Caki2 (cell line): ENCODE results near the gene GART. TPM values are rescaled to one million over a fixed set of nuclear protein-coding genes. Genes with fewer than 3 reads are reported as not detected.
"Not testable (repeated sequence)": the region's sequence is repeated elsewhere in the genome, so short reads cannot be mapped to it uniquely, and the experiment has no call there.

Source experiments
- DNase-seq: peaks from one replicate; pipeline ENCODE4 v3.0.0-alpha.2; 2015; ENCODE audit warnings: low read depth
- in situ Hi-C: cut with HindIII; loops from 2 replicates; pipeline ENCODE4 v1.10.0; 2016; ENCODE audit warnings: low sequenced_read_pairs, low pct_unique_long_range_greater_than_20kb, mixed read lengths
- total RNA-seq: library from RNA; depleted of rRNA; stranded (reverse); fragments of >200 nt; shearing (Covaris generic); gene quantifications from 2 replicates; pipeline ENCODE4 v1.2.3, GENCODE V29; 2014; ENCODE audit warnings: low replicate concordance; rRNA removed

GART gene
- 20.9 and 37.4 TPM in 2 replicates for total RNA-seq

GRCh38 chr21:33541756-33542639, at the start of gene GART:
TSS of gene GART (minus strand) at chr21:33542117. CDS start at chr21:33539315, 2,802 bp downstream.
- peak; percentile 83 for DNase-seq

GRCh38 chr21:33588485-33589335, 46.8 kb upstream of the GART start, which contains the start of gene DONSON:
TSS of gene DONSON (minus strand) at chr21:33588684. CDS start at chr21:33588641, 43 bp downstream.
- peak; percentile 84 for DNase-seq
- in situ Hi-C loops: no loop called here

More at GRCh38 chr21:33541756-33542639, at the start of gene GART:
- in situ Hi-C loops: no loop called here

- DNase-seq: no peak
- in situ Hi-C loops: no loop called here
Observed at GRCh38 chr21:33587792-33588484, 46.0 kb upstream of the GART start.

DNA sequence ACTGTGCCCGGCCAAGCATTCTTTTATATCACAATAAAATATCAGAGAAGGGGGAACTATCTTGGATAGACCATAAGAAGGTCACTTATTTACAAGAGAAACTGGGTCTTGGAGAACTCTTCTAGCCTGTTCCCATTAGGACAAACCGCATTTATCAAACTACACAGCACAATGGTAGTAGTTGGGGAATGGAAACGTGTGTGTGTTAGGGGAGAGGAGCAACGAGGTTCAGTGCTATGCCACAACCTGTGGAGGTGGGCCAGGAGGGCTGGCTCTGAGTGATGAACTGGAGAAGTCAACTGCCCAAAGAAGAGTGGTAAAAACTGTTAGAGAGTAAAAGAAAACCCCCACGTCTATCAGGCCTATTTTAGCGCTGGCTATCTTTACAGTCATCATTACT, 45.0 kb upstream of the GART start:
- DNase-seq: no peak
- in situ Hi-C loops: no loop called here

DNA sequence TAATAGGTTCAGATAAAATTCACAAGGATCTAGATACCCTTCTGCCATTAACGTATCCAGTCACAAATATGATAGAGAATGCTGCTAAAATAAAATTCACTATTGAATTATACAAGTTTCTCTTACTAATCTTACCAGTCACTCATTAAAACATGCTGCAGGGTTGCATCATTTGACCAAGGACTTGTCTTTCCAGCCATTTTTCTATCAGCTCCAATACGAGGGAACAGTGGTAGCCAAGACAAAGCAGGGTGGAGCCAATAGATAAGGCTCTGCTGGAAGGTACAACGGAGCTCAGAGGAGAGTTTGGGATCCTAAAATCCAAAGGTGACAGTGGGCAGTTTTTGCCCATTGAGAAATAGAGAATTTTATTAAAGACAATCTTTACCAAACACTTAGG, 42.5 kb upstream of the GART start:
- DNase-seq: no peak
- in situ Hi-C loops: no loop called here

- in situ Hi-C loops: no loop called here
Observed at GRCh38 chr21:33578959-33579542, 37.1 kb upstream of the GART start.

GRCh38 chr21:33578214-33578613, 36.3 kb upstream of the GART start:
- DNase-seq: no peak

More at GRCh38 chr21:33578959-33579542, 37.1 kb upstream of the GART start:
- DNase-seq: peak; percentile 19

DNA sequence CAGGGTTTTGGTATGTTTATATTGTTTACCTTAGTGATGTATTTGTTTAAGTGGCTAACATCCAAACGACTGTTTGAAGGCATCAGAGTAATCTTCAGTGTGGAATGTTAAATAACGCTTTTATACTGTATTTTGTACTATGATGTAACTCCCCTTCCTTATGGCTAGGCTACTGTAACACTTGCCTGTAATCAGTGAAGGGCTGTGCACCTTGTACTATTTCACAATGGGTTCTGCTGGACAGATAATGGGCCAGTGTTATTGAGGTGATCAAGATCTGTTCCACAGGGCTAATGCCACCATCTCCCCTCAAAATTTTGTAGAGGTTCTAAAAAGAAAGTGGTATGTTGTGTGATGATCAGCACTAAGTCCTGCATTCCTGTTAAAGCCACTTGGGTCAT, 34.8 kb upstream of the GART start:
- DNase-seq, in situ Hi-C loops: not testable (repeated sequence)

More at GRCh38 chr21:33578214-33578613, 36.3 kb upstream of the GART start:
- in situ Hi-C loops: no loop called here

- in situ Hi-C loops: no loop called here
Observed at GRCh38 chr21:33572350-33572749, 30.4 kb upstream of the GART start.

DNA sequence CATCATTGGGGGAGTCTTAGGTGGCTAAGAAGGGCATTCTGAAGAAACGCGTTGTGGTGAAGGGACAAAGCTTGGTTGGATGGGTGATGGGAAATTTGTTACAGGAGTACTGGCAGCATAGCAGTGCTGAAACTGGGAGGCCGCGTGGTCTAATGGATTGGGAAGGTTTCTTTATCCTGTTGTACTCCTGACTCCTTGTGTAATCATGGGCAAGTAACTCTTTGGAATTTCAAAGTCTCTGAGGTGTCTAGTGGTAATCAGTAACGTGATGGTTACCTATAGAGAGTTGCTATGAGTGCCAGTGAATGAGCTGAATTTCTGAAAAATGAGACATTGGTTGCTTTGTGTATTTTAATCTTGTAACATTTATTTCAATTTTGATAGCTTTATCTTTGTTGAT, 28.1 kb upstream of the GART start:
- in situ Hi-C loops: no loop called here
- DNase-seq: no peak

More at GRCh38 chr21:33572350-33572749, 30.4 kb upstream of the GART start:
- DNase-seq: no peak

DNA sequence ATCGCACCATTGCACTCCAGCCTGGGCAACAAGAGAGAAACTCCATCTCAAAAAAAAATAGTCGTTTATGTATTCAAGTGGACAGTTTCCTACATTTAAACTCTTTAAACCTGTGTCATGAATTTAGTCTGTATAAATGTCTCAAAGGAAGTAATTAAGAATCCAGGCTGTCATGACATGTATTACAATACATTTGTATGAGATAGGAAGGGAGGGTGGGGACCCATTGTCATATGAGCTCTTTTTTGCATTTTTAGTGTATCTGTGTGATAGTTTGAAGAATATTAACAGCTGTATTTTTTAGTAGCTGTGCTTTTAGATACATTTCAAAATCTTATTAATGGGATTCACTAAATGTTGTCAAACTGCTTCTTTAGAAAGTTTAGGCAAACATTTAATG, 26.5 kb upstream of the GART start:
- in situ Hi-C loops: no loop called here
- DNase-seq: no peak

DNA sequence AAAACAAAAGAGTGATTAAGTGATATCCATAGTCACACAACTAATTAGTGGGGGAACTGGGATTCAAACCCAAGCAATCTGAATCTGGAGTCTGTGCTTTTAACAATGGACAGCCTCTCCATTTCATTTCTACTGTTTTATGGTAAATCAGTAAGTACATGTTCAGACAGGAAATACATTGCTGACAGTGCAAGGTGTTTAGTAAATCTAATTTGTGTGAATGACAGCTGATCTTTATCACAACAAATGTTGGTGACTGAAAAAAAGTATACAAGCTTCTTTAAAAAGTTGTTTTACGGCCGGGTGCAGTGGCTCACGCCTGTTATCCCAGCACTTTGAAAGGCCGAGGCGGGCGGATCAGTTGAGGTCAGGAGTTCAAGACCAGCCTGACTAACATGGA, 26.0 kb upstream of the GART start:
- DNase-seq: no peak
- in situ Hi-C loops: no loop called here

DNA sequence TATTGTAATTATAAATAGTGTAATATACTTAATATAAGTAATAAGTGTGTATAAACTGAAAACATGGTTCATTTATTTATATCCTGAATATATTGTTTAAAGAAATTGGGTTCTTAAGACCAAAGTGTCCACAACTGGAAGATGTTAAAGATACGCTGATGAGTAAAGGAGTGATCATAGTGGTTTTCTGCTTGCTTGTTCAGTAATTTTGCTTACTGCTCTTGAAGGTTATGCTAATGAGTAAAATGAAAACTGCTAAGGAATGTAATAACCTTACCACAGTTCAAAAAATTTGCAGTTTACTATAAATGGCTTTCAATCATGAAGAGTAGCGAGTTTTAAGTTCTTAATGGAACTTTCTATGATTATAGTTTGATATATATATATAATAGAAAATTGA, 24.6 kb upstream of the GART start:
- no peak for DNase-seq
- in situ Hi-C loops: no loop called here

DNA sequence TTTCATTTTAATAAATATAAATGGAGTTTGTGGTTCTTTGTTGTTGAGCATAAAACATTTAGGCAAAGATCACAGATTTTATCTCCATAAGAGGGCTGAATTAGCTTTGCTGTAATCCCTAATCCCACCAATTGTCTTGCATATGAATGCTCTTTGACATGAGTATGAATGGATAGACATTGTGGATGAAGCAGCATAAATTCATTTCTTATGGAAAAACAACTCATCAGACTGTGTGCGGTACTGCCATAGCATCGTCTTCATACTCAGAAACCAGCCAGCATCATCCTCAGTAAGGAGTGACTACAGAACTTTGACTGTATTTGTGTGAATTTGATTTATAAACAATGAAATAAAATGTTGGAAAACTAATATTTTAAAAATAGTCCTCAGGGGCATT, 20.5 kb upstream of the GART start:
- no peak for DNase-seq
- in situ Hi-C loops: no loop called here

DNA sequence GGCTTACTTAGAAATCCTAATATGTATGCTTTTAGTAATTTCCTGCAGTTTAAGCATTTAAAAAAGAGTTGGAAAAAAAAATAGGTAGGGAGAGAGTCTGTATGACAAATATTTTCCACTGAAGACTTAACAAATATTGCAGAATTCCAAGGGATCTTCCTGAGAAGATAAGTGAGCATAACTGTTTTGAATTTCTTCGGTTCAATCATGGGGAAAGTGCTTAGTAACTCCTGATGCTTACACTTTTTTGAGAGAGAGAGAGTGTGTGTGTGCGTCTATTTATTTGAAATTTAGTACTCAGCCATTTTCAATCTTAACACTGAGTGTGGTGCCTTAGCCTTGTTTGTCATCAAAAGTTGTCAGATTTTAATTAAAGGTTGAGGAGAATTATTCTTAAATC, 19.5 kb upstream of the GART start:
- in situ Hi-C loops: no loop called here
- DNase-seq: no peak

DNA sequence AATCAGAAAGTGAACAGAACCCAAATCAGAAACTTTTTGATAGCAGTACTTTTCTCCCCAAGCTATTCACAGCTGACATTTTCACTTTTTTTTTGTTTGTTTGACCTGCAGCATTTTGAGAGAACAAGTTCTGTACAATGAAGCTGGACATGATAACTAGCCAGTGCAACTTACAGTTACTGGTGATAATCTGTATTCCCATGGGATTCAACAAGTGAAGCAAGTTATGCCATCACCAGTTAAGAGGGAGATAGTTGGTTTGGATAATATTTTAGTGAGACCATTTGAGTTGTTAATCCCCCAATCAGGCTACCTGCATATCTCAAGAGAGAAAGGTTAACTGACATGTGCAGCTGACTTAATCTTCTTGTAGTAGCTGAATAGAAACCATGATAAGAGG, 19.0 kb upstream of the GART start:
- in situ Hi-C loops: no loop called here
- DNase-seq: no peak

GRCh38 chr21:33559813-33560212, 17.9 kb upstream of the GART start:
- DNase-seq: no peak
- in situ Hi-C loops: no loop called here

DNA sequence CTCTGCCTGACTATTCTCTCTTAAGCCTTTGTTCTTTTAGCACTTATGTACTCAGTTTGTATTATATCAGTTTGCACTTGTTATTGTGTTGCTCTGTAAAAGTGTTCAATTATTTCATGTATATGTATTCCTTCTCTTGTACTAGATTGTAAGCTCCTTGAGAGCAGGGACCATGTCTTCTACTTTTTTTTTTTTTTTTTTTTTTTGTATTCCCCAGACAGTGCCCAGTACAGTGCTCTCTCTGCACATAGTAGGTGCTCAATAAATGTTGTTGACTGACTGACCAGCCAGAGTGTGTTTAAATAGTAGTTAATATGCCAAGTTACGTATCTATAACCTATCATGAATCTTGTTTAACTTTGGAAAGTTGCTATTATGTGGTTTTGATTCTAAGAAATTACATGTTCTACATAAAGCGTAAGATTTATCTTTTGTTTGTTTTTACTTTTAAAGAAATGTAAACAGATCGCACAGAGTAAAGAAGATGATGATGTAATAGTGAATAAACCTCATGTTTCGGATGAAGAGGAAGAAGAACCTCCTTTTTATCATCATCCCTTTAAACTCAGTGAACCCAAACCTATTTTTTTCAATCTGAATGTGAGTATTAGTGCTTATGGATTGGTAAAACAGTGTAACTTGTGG, 17.0 kb upstream of the GART start:
- in situ Hi-C loops: no loop called here
- no peak for DNase-seq
